GM15510 (cell line): Measurements from ENCODE around the gene PTPN1.

Experiments
- POLR2A ChIP-seq: IDR thresholded peaks from 3 replicates; pipeline ENCODE4 v1.6.1; 2011; ENCODE audit warnings: borderline replicate concordance; ENCODE audit not compliant: insufficient read length; ENCODE audit errors: extremely low read depth

The PTPN1 gene

GRCh38 chr20:50607436-50607835, 97.3 kb downstream of the PTPN1 start:
- TF ChIP-seq POLR2A: no peak

- no peak for TF ChIP-seq POLR2A
Measured at GRCh38 chr20:50607850-50608749, 97.9 kb downstream of the PTPN1 start.

GRCh38 chr20:50608750-50609104, 98.5 kb downstream of the PTPN1 start:
- TF ChIP-seq POLR2A: no peak

GRCh38 chr20:50609438-50609989, 99.3 kb downstream of the PTPN1 start:
- TF ChIP-seq POLR2A: no peak

- no peak for TF ChIP-seq POLR2A
Measured at GRCh38 chr20:50610212-50610718, 100.1 kb downstream of the PTPN1 start.

GRCh38 chr20:50611128-50611810, 101.1 kb downstream of the PTPN1 start:
- no peak for TF ChIP-seq POLR2A

- no peak for TF ChIP-seq POLR2A
Measured at GRCh38 chr20:50613438-50614169, 103.4 kb downstream of the PTPN1 start.

GRCh38 chr20:50615407-50615806, 105.2 kb downstream of the PTPN1 start:
- TF ChIP-seq POLR2A: no peak

- no peak for TF ChIP-seq POLR2A
Measured at GRCh38 chr20:50617022-50617421, 106.8 kb downstream of the PTPN1 start.

GRCh38 chr20:50618537-50618936, 108.4 kb downstream of the PTPN1 start:
- no peak for TF ChIP-seq POLR2A

GRCh38 chr20:50621068-50621665, 111.0 kb downstream of the PTPN1 start:
- no peak for TF ChIP-seq POLR2A

GRCh38 chr20:50624351-50625016, 114.3 kb downstream of the PTPN1 start:
- TF ChIP-seq POLR2A: no peak

GRCh38 chr20:50625986-50626677, 115.9 kb downstream of the PTPN1 start:
- no peak for TF ChIP-seq POLR2A
